T1000 (cell line): ENCODE data around the gene KLHL14.

ENCODE experiments used
- DNase-seq: peaks from one replicate; lab custom pipeline; 2025; ENCODE audit warnings: mixed read lengths; lab: John Stamatoyannopoulos, UW

Gene KLHL14

DNA sequence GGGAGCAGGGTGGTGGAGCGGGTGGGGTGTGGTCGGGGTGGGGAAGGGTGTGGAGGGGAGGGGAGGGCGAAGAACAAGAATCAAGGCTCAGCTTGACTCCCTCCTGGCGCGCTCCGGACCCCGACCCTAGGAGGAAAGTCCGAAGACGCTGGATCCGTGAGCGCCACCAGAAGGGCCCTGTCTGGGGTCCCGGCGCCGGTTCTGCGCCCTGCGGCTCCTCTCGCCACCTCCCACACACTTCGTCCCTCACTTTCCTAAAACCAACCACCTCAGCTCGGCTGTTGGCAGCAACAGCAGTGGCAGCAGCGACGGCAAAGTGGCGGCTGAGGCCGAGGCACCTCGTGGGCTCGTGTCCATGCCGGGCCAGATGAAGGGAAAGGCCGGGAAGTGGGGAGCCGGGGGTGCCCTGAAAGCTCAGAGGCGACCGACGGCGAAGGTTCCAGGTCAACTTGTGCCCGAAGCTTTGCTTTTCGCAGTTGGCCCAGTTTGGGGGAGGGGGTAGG, 2.1 kb downstream of the KLHL14 start:
- DNase-seq = no peak

DNA sequence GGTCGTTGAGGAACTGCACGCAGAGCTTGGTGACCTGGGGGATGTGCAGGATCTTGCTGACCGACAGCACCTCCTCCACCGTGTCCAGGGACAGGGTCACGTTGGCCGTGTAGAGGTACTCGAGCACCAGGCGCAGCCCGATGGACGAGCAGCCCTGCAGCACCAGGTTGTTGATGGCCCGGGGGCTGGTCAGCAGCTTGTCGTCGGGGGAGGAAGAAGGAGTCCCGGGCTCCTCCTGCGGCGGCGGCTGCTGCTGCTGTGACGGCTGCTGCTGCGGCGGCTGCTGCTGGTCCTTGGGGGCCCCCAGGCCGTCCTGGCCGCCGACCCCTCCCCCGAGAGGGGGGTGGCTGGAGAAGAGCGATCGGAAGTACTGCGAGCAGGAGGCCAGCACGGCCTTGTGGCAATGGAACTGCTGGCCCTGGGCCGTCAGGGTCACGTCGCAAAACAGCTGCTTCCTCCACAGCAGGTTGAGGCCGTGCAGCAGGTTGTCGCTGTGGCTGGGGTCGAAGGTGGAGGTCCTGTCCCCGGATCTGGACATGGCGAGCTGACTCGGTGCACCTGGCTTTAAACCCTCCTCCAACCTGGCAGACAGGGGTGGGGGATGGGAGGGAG, 2.7 kb downstream of the KLHL14 start:
- no peak for DNase-seq

DNA sequence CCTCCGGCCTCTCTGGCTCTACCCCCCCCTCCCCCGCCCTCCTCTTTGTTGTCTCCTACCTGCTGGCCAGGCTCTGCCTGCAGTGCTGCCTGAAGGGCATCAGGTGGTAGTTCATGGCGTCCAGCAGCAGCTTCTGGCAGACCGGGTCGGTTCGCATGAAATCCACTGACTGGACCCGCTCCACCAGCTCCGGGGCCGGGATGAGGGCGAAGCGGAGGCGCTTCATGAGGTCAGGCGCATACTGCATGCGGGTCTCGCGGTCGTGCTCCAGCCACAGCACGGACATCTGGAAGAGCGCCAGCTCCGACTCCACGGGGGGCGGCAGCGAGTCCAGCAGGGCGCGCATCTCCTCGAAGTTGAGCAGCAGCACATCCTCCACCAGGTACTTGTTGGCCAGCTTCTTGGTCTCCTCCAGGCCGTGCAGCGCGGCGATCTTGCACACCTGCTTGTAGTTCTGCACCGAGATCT, 3.2 kb downstream of the KLHL14 start:
- DNase-seq = no peak

DNA sequence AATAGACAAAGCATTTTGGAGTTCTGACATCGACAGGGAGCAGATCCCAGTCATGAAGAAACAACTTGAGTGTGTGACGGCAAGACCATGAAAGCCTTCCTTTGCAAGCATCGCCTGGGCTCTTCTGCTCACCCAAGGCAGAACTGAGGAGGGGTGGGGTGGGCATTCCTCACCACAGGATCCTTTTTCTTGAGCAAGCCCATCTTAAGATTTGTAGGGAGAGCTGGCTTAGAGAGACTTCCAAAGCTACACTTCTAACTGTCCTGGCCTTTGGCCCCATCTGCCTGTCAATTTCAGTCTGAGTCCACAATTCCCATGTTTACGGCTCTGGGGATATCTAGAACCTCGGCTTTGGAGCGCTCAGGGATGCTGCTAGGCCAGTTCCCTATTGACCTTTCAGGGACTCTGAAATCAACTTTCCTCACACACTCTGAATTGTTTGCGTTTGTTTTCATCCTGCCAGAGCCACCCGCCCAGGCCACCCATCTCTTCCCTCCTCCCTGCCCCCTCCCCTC, 3.7 kb downstream of the KLHL14 start:
- no peak for DNase-seq

DNA sequence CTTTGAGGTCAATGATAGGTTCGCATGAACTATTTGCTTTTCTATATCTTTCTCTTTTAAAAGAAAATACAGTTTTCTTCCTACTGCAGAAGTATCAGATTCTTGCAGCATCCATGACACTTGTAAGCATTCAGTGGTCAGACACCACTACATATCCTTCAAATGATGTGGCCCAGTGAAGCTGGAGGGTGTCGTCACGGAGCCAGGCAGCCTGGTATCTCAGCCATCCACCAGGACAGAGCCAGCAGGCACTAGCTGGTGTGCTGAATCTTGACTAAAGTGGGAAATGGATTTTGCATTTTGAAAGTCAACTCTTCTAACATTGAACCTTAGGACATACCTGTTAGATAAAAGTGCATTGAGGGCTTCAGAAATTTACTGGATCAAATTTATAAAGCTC, 5.4 kb downstream of the KLHL14 start:
- DNase-seq = no peak

DNA sequence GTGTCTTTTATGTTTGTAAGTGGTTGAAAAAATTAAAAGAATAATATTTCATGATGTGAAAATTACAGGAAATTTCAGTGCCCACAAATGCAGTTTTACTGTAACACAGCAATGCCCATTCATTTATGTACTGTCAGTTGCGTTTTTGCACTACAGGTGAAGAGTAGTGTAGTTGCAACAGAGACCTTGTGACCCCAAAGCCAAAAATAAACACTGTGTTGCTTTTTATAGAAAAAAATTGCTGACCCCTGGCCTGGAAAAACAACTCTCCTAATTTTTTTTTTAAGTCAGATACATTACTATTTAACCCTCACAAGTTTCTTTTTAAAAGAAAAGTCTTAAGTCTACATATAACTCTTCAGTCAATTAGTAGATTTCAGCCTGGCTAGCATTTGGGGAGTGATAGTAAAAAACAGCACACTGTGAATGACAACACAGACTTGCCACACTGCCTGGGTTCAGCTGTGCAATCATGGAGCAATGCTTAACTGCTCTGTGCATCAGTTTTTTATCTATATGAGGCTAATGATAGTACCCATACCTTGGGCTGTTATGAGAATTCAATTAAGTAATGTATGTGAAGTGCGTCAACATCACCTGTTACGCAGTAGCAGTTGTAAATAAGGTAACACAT, 8.1 kb downstream of the KLHL14 start:
- DNase-seq = no peak

DNA sequence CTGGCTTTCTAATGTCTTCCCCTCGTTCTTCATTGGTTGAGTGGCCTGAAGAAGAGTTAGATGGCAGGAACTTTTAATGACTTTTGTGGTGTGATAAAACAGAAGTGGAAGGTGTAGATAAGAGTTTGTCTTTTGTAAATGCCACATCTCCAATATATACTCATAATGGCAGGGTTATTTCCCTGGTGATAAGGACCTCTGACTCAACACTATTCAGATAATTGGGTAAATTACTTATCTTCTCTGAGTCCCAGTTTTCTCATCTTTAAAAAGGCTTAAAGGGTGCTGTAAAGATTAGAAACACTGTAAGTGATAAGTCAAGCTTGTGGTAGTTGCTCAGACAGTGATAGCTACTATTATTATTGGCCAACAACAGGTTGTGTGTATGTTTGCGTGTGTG, 9.5 kb downstream of the KLHL14 start:
- DNase-seq = no peak

DNA sequence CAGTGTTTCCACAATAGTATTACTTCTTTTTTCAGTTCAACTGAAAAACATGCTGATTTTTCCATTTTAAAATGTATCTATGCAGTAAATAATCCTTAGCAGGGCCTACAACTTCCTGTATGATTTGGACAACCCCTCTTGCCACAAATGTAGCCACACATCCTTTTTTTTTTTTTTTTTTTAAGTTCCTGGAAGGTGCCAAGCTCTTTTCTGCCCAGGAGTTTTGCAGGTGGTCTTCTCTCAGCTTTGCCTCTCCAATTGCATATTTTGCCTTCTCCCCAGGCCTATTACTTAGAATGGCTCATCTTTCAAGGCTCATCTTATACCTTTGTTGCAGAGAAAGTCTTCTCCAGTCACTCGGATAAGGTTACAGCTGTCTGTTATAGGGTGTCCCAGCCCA, 11.6 kb downstream of the KLHL14 start:
- no peak for DNase-seq

DNA sequence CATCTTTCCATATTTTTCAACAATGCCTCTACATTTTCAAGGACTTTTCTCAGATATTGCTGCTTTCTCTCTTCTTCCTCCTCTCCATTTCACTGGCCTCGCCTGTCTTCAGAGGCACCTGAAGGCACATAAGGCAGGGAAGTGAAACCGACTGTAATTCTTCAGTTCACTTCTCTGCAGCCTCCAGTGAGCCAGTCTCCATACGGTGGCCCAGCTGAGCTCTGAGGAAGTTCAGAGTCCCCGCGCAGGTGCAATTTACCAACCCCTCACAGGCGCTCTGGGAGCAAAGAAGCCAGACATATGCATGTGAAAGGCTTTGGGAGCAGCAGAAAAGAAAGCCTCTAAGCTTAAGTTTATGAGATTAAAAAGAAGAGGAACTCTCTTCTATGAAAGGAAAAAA, 12.4 kb downstream of the KLHL14 start:
- DNase-seq = no peak

DNA sequence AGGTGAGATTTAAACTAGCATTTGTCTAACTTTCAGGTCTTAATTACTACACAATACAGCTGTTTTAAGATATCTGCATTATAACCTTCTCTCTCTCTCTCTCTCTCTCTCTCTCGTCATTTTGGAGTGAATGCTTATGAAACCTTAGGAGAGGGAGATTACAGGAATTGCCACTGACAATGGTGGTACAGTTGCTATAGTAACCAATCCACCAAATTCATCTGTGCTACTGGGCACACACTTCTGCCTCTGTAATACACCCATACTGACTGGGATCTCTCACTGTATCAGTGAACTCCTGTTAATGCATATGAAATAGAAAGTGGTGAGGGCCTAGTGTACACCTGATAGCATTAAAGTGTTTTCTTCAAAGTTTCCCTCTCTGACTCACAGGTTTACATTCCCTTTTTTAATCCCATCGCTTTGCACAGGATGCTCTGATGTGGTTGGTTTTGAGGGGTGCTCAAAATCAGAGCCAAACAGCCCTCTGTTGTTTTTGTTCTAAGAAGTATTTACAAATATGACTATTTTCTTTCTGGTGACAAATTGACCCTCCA, 13.1 kb downstream of the KLHL14 start:
- no peak for DNase-seq

DNA sequence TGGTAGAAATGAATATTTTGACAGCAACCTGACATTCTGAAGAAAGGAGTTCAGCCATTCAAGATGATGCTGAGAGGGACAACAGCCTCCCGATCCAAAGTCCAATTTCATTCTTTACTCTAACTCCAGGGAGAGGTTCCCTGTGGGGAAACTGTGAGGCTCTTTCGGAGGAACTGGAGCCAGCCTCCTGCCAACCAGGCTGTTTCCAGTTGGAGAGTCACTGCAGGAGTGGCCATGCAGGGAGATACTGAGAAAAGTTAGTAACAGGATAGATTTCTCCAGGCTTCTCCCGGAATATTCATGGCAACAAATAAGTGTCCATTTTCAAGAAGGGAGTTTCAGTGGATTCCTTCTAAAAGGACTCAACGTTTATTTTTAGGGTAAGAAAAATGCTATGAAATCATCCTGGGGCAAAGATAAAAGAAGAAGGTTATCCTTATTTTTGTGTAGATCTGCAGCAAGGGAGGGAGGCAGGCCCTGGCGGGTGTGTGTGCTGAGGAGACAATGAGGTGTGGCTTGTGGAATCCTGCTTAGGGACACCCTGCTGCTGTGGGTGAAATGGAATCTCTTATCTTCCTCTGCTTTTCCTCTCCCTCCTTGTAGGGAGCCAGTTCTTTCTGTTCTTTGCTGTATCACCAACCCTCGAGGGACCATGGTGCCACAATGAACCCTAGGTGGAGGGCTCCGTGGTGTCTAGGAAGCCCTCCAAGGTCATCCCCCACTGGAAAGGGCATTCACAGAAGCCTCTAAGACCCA, 18.1 kb downstream of the KLHL14 start:
- no peak for DNase-seq

DNA sequence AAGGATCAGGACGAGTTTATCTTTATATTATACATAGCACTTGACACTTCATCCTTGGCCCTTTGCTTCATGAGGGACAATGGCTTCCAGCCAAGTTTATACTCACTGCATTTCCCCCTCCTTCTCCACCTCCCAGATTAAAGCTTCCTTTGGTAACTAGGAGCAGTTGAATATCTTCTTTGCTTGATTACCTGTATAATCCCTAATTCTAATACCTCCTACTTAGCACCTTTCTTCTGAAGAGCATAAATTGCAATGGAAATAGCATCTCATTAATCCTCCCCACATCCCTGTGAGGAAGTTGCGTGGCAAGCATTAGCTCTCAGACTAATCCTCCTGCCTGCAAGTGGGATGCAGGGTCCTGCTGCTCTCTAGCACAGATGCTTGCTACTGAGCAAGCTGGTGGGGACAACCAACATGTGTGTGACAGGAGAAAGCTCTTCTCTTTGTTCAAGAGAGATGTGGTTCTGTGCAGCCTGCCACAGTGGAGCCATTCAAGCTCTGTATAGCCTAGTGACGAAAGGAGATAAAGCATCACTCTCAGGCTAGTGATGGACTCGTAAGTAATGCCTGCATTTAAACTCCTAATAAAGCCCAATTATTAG, 19.1 kb downstream of the KLHL14 start:
- DNase-seq = no peak

DNA sequence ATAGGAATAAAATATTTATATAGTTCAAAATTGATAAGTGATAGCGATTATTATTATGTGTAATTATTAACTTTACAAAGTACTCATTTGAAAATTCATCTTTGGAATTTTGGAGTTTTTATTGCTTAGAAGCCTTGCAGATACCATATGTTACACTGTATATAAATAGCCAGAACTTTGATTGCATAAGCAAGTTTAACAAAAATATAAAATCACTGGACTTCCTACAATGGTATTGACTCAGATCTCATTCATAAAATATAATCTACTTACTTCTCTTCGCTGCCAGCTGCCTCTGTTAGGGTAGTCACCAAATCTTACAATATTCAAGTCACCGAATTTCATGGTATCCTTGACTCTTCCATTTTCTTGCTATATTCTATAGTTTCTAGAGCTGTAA, 22.5 kb downstream of the KLHL14 start:
- DNase-seq = no peak

DNA sequence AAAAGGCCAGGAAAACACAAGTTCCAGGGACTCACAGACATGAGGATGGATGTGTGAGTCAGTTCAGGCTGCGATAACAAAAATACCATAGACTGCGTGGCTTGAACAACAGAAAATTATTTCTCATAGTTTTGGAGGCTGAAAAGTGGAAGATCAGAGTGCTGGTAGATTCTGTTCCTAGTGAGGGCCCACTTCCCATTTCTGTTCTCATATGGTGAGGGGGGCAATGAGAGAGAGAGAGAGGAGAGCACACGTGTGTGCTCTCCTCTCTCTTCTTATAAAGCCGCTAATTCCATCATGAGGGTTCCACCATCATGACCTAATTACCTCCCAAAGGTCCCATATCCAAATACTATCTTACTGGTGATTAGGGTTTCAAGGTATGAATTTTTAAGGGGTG, 23.0 kb downstream of the KLHL14 start:
- DNase-seq = no peak

DNA sequence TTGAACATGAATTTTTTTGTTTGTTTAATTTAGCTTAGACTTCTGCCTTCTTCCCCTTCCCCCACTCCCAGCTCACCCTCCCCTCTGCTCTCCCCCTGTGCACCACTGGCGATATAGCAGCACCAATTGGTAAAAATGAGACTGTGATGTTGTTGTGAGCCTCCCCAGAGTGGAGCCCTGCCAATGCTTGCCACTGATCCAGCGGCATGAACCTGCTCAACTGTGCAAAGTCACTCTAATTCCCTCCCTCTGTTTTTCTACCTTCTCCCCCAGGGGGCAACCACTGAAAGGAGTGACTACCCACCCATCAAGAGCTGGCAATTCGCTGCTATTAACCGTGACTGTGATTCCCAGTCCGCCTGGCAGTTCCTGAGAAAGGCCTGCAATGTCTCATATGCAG, 30.2 kb downstream of the KLHL14 start:
- DNase-seq = no peak

DNA sequence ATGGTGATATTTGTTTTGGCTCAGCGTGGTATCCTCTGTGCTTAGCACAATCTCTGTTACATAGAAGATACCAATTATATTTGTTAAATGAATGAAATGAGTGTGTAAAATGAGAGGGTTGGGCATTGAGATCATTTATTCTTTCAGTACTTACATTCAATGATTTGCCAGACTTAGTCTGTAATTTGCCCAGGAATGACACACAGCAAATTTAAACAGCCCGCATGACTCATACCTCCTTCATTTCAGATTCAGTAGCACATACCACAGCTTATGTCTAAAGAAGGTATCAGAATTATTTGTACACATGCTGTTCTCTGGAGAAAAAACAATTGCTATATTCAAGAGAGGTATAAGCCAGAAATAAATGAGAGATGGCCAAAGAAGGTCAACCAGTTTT, 37.0 kb downstream of the KLHL14 start:
- no peak for DNase-seq

DNA sequence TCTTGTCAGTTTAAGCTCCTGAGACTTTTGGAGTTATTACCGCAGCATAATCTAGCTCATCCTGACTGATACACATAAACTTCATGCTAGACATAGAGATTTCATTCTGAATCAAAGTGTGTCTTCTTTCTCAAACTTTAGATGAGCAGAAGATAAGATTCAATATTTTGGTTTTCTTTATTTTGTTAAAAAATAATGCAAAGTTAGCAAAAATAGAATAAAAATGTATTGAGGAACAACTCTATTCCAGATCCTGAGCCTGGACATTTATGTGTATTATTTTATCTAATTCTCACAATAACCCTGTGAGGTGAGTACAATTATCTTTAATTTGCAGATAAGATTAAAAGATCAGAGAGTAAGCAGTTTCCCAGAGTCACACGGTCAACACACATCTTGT, 38.4 kb downstream of the KLHL14 start:
- DNase-seq = no peak

DNA sequence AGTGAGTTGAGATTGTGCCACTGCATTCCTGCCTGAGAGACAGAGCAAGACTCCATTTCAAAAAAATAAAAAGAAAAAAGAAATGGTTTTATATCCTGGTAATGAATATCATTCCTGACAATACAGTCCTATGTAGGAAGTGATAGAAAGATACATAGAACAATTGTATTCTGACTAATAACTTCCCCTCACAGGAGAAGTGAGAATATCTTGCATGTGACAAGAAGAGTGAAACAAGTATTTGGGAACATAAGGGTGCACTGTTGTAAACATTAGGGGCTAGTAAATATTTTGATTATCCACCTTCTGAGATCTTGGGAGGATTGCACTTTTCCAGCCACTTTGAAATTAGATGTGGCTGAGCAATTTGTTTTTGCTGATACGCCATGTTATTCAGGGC, 40.7 kb downstream of the KLHL14 start:
- no peak for DNase-seq

DNA sequence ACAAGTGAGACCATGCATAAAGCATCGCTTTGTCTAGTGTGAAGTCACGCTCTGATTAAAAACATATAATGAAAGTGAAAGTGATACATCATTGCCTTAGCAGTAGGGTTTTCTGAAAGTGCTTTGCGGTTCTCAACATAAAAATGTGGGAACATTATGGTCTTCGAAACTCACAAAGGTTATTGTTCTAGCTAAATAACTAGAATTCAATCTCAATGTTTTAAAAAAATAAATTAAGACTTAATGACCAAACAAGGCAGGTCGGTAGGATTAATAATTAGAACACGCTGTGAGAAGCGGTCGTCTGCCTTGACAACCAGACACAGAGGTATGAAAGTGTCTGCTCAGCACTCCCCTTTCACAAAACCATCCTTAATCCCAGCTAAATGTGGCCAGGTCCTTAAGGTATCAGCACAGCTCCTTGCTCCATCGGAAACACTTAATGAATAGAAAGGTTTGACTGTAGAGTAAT, 42.2 kb downstream of the KLHL14 start:
- no peak for DNase-seq

DNA sequence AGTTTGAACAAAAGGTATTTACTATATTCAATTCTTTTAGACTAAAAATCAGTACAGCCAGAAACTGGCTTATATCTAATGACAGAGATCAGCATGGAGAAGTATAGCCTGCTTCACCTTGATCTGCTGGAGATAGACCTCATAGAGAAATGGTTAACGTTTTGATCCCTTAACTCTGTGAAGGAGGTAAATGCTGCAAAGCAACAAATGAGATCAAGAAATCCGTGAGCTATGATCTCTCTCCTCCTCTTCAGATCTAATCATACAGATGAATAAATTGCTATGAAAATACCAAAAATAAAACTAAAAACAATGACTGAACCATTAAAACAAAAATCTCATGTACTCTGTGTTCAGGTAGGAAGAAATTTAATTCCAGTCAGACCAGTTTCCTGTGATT, 42.8 kb downstream of the KLHL14 start:
- DNase-seq = no peak

DNA sequence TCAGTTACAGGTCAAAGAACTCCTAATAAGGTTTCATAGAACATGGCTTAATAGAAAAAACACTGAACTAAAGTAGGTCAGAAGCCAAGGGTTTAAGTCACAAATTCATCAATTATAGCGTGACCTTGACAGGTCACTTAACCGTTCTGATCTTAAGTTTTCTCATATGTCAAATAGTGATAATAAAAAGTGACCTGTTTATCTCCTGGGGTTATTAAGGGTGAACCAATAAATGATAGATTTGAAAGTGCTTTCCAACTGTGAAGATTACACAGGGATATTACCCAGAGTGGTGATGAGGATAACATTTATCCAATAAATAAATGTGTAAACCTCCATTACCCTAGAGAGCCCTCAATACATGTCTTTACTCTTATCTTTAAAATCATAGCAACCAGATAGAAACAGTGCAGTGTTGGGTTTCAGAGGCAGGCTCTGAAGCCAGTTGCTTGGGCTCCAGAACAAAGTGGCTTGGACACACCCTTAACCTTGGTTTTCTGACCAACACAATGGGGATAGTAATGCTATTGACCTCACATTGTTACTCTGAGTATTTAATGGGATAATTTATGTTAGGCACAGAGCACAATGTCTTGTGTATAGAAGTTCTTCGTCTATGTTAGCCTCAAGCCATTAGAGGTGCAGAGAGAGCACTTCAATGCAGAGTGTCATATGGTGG, 48.6 kb downstream of the KLHL14 start:
- DNase-seq = no peak

DNA sequence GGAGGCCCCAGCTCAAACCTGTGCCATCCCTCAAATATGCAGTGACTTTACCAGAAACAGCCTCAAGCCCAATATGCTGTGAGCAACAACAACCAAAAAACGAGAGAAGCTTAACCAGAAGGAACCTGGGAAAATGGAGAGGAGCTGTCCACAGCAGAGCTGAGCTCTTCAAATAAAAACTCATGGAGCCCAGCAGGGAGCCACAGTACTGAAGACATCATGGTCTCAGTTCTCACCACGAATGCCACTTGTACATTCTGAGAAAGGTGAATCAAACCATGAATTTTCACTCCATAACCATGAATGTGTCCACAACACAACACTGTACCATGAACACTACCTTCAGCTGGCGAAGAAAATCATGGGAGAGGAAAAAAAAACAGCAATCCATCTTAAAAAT, 50.5 kb downstream of the KLHL14 start:
- DNase-seq = no peak
